A673 (cell line): ENCODE results near the gene HNRNPM. TPM values are rescaled to one million over a fixed set of nuclear protein-coding genes. Genes with fewer than 3 reads are reported as not detected.

Experiments used
- BruUV-seq: library from RNA; stranded (reverse); fragments of 400-500 nt; replicated peaks from 2 replicates; lab custom pipeline; 2021; lab: Mats Ljungman, UMichigan
- CTCF ChIA-PET: fragments of 300-600 bp; sonication (Branson Sonifier 250); formaldehyde crosslinking; loops from one replicate; lab custom pipeline; 2022; ENCODE audit warnings: antibody characterized with exemption; lab: Charles Lee
- POLR2A ChIA-PET: fragments of 300-600 bp; sonication (Branson Sonifier 250); formaldehyde crosslinking; loops from one replicate; lab custom pipeline; 2022; ENCODE audit warnings: antibody characterized with exemption; ENCODE audit not compliant: low non-redundant PET; lab: Charles Lee
- DNase-seq: peaks from one replicate; pipeline ENCODE4 v3.0.0-alpha.2; 2015; ENCODE audit warnings: low spot score
- H3K27ac ChIP-seq: fragments of 200-600 bp; sonication (generic); 2 replicates; pipeline ENCODE4 v1.5.1; 2016; ENCODE audit warnings: mixed run types, low read depth, mild to moderate bottlenecking, mixed read lengths, antibody characterized with exemption, low read length; ENCODE audit not compliant: poor library complexity, severe bottlenecking
- H3K27me3 ChIP-seq: fragments of 200-600 bp; sonication (generic); replicated peaks from 2 replicates; pipeline ENCODE4 v1.6.1; 2017; ENCODE audit warnings: mixed run types, low read depth, mild to moderate bottlenecking, mixed read lengths, antibody characterized with exemption, low read length; ENCODE audit not compliant: insufficient read depth, poor library complexity
- H3K36me3 ChIP-seq: fragments of 200-600 bp; sonication (generic); 2 replicates; pipeline ENCODE4 v1.6.1; 2016; ENCODE audit warnings: mixed run types, mild to moderate bottlenecking, mixed read lengths, antibody characterized with exemption, low read length; ENCODE audit not compliant: insufficient read depth, poor library complexity, severe bottlenecking
- H3K4me1 ChIP-seq: fragments of 200-600 bp; sonication (generic); 2 replicates; pipeline ENCODE4 v1.6.1; 2017; ENCODE audit warnings: mixed run types, mild to moderate bottlenecking, mixed read lengths, antibody characterized with exemption, low read length; ENCODE audit not compliant: insufficient read depth, poor library complexity, severe bottlenecking
- H3K4me3 ChIP-seq: fragments of 200-600 bp; sonication (generic); 2 replicates; pipeline ENCODE4 v1.5.1; 2016; ENCODE audit warnings: low read depth, mixed run types, mild to moderate bottlenecking, mixed read lengths, low read length; ENCODE audit not compliant: poor library complexity, severe bottlenecking
- H3K9me3 ChIP-seq: fragments of 200-600 bp; sonication (generic); 2 replicates; pipeline ENCODE4 v1.6.1; 2016; ENCODE audit warnings: mixed run types, low read depth, mild to moderate bottlenecking, mixed read lengths, antibody characterized with exemption, low read length; ENCODE audit not compliant: poor library complexity, severe bottlenecking
- EZH2 ChIP-seq: fragments of 200-600 bp; sonication (generic); IDR thresholded peaks from 2 replicates; pipeline ENCODE4 v1.6.1; 2017; ENCODE audit warnings: borderline replicate concordance, low read depth, mild to moderate bottlenecking, mixed read lengths, antibody characterized with exemption, low read length; ENCODE audit not compliant: poor library complexity, severe bottlenecking
- intact Hi-C: fragments of 100-400 bp; cut with micrococcal nuclease; formaldehyde crosslinking; loops from one replicate; pipeline ENCODE4 v1.10.0; 2022; ENCODE audit not compliant: unreplicated experiment
- total RNA-seq: library from RNA; stranded (reverse); gene quantifications from 2 replicates; pipeline ENCODE4 v1.2.3, GENCODE V29; 2021
- TF ChIP-seq, protein P1 (sequence below): fragments of 300-800, 200-600 bp; sonication (generic); conservative IDR thresholded peaks from 2 replicates; pipeline ENCODE4 v1.5.1; 2017; ENCODE audit warnings: low read depth, mild to moderate bottlenecking, antibody characterized with exemption, low read length, moderate library complexity, mixed read lengths

Gene HNRNPM
- total RNA-seq, 1 experiment from 2014 or later = 436 TPM

- no TSS peak for BruUV-seq
Observed at GRCh38 chr19:8487137-8487851, 42.5 kb downstream of the HNRNPM start.

GRCh38 chr19:8488365-8488764 lies 43.6 kb downstream of the HNRNPM start:
- peaks cover 57% of the 10 kb centered on the region for H3K36me3 ChIP-seq
- DNase-seq = no peak
- ChIA-PET POLR2A (no interaction called here), CTCF (no interaction called here)
- H3K27ac ChIP-seq = no peak overlapping the region
- H3K9me3 ChIP-seq = no peaks in the 10 kb centered on the region
- no peaks in the 10 kb centered on the region for H3K4me1 ChIP-seq
- TF ChIP-seq EZH2 = no peak
- TF ChIP-seq, protein P1, sequence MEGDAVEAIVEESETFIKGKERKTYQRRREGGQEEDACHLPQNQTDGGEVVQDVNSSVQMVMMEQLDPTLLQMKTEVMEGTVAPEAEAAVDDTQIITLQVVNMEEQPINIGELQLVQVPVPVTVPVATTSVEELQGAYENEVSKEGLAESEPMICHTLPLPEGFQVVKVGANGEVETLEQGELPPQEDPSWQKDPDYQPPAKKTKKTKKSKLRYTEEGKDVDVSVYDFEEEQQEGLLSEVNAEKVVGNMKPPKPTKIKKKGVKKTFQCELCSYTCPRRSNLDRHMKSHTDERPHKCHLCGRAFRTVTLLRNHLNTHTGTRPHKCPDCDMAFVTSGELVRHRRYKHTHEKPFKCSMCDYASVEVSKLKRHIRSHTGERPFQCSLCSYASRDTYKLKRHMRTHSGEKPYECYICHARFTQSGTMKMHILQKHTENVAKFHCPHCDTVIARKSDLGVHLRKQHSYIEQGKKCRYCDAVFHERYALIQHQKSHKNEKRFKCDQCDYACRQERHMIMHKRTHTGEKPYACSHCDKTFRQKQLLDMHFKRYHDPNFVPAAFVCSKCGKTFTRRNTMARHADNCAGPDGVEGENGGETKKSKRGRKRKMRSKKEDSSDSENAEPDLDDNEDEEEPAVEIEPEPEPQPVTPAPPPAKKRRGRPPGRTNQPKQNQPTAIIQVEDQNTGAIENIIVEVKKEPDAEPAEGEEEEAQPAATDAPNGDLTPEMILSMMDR = no peak
- no TSS peak for BruUV-seq
- H3K4me3 ChIP-seq = no peak overlapping the region
- intact Hi-C loops = no loop called here
- no peaks in the 10 kb centered on the region for H3K27me3 ChIP-seq

More at GRCh38 chr19:8487137-8487851, 42.5 kb downstream of the HNRNPM start:
- Histone ChIP-seq H3K4me1 (no peaks in the 10 kb centered on the region), H3K36me3 (peaks cover 68% of the 10 kb centered on the region), H3K27me3 (no peaks in the 10 kb centered on the region), H3K27ac (no peak overlapping the region), H3K9me3 (no peaks in the 10 kb centered on the region), H3K4me3 (no peak overlapping the region)
- intact Hi-C loops = no loop called here
- TF ChIP-seq, protein P1 = no peak
- TF ChIP-seq EZH2 = no peak
- no peak for DNase-seq
- POLR2A ChIA-PET = no interaction called here
- CTCF ChIA-PET = no interaction called here

DNA sequence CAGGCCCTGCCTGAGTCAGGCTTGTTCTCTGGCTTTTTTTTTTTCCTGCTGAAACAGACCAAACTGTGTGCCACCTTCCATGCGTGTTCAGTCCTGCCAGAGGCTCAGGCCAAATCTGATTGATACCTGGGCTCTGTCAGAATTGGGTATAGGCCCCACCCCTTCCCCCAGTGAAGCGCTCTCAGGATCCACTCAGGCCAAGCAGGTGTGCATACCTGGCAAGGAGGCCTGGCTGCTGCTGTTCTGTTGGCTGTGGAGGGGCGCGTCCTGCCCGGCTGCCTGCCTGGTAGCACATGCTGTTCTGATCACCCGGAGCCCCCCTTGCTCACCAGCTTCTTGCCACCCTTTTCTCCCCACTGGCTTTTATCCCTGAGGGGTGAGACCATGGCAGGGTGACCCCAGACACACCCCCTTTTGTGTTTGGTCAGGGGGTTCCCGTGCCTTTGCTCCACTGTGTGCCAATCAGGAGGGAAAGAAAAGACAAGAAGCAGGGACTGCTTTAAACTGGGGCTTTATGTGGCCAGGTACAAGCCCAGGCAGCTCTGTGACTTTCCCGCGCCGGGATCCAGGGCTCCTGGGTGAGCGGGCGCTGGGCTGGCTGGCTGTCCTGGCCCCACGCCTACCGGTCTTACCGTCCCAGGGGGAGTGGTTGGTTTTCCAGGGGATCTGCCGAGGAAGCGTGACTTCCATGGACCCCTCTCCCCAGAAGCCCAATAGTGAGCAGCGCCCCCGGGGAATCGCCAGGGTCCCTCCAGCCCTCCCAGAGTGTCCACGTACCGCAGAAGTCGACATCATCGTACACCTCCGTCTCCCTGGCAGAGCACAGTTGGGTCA lies 45.0 kb downstream of the HNRNPM start:
- DNase-seq = no peak
- Histone ChIP-seq H3K9me3 (no peaks in the 10 kb centered on the region), H3K4me3 (no peak overlapping the region), H3K4me1 (no peaks in the 10 kb centered on the region), H3K36me3 (peaks cover 43% of the 10 kb centered on the region), H3K27ac (no peak overlapping the region), H3K27me3 (no peaks in the 10 kb centered on the region)
- TF ChIP-seq, protein P1 = no peak
- TF ChIP-seq EZH2 = no peak
- intact Hi-C loops = no loop called here
- BruUV-seq = no TSS peak
- POLR2A ChIA-PET = no interaction called here
- CTCF ChIA-PET = no interaction called here
